DMS79 (cell line): ENCODE results near the gene WASHC1.
"Not testable (repeated sequence)": the region's sequence is repeated elsewhere in the genome, so short reads cannot be mapped to it uniquely, and the experiment has no call there.

ENCODE experiments used
- DNase-seq: peaks from one replicate; lab custom pipeline; 2025; lab: John Stamatoyannopoulos, UW

Gene WASHC1

DNA sequence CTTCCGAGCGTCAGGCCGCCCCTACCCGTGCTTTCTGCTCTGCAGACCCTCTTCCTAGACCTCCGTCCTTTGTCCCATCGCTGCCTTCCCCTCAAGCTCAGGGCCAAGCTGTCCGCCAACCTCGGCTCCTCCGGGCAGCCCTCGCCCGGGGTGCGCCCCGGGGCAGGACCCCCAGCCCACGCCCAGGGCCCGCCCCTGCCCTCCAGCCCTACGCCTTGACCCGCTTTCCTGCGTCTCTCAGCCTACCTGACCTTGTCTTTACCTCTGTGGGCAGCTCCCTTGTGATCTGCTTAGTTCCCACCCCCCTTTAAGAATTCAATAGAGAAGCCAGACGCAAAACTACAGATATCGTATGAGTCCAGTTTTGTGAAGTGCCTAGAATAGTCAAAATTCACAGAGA is at the start of gene WASHC1:
Gene WASHC1, minus strand, starts transcription at position 101 of the 400 bp plus-strand sequence. CDS start 4,457 bp downstream, outside the sequence.
- DNase-seq, result not testable (repeated sequence)

GRCh38 chr9:78333-78732 is 49.1 kb upstream of the WASHC1 start:
- DNase-seq, result not testable (repeated sequence)

DNA sequence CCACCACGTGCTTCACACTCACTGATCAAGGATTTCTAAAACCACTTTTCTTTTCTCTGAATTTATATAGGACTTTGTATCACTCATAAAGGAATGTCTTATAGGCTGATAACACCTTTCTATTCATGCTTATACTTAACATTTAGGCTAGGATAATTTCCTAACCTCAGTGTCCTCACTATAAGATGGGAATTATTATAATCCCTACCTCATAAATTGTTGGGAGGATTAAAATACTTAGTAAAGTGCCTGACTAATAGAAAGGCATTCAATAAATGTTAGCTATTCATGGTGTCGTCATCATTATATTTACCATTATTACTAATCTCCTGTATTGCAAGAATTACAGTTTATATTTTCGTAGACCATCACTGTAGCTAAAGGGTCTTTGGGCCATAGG is 47.1 kb upstream of the WASHC1 start:
- DNase-seq, result not testable (repeated sequence)

GRCh38 chr9:73900-74525 is 44.8 kb upstream of the WASHC1 start:
- DNase-seq, result not testable (repeated sequence)

- DNase-seq, result not testable (repeated sequence)
Observed at GRCh38 chr9:73076-73899, 44.0 kb upstream of the WASHC1 start.

DNA sequence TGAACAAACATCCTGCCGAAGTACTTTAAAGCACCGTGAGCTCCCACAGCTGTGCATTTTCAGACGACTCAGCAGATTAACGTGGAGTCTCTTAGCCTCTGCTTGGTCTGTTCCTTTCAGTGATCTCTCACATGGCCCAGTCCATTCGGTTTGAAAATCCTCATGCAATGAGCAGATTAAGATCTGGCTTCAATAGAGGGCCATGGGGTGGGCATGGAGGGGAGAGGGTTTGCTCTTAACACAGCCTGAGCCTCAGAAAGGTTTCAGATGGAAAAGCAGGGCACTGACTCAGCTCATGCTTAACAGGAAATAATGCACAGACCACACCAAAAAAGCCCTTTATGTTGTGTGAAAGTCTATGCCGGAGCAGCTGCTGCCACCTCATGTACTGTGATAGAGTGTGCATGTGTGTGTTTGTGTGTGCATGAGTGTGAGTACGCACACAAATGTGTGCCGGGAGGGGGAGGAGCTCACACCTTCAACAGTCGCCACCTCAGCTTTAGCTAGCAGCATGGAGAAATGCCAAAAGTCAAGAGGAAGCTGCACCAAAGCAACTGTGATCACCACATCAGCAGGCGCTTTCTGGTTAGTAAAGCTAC is 33.9 kb upstream of the WASHC1 start:
- DNase-seq, result not testable (repeated sequence)

- DNase-seq, result not testable (repeated sequence)
Observed at GRCh38 chr9:52678-53077, 23.4 kb upstream of the WASHC1 start.

DNA sequence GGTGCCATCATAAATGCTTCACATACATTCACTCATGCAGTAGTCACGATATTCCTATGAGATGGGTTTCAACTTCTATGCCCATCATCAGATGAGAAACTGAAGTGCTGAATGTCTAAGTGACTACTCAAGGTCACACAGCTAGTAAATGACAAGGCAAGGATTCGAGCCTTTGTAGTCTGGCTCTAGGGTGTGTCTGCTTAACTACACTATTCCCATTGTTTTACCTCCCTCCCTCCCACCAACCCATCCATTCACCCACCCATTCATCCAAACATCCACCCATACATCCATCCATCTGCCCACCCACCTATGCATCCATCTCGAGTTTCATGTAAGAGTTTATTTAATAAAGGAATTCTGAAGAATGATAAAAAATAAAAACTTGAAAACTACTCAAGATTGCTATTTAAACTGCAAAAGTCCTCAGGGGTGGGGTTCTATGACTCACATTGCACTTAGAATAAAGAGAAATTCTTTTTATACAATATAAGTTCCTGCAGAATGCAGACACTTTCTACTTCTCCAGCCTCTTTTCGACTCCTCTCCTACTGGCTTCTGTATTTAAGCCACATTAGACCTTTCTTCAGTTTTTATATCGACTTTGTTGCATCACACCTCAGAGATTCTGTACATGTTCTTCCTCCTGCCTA is 19.1 kb upstream of the WASHC1 start:
- DNase-seq, result not testable (repeated sequence)

DNA sequence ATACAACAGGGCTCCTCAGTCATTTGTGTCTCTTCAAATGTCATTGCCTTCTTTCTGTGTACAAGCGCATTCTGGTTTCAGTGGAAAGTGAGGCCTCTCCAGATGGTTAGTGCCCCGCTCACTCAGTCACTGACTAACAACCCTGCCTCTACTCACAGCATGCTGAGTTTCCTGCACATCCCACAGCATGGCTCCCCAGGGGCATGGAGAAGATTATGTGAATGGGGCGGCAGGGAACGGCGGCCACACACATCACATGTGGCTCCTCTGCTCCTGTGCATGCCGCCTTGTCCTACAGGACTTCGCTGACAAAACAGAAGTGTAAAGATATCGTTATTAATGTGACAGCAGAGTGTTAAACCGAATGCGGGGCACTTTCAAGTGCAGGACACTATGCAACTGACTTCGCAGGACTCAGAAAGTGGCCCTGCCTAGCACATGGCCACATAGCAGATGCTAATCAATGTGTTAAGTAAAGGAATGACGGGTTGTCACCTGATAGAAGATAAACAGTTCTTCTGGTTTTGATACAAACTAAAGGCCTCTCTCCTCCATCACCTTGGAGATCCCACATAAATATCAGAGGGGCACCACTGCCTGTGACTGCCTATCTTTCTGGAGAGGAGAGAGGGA is 17.5 kb upstream of the WASHC1 start:
- DNase-seq, result not testable (repeated sequence)

- not testable (repeated sequence) for DNase-seq
Observed at GRCh38 chr9:46164-46563, 16.9 kb upstream of the WASHC1 start.

GRCh38 chr9:45180-45878 is 16.1 kb upstream of the WASHC1 start:
- DNase-seq, result not testable (repeated sequence)

- not testable (repeated sequence) for DNase-seq
Observed at GRCh38 chr9:44416-44815, 15.2 kb upstream of the WASHC1 start.

GRCh38 chr9:43636-44035 is 14.4 kb upstream of the WASHC1 start:
- not testable (repeated sequence) for DNase-seq

DNA sequence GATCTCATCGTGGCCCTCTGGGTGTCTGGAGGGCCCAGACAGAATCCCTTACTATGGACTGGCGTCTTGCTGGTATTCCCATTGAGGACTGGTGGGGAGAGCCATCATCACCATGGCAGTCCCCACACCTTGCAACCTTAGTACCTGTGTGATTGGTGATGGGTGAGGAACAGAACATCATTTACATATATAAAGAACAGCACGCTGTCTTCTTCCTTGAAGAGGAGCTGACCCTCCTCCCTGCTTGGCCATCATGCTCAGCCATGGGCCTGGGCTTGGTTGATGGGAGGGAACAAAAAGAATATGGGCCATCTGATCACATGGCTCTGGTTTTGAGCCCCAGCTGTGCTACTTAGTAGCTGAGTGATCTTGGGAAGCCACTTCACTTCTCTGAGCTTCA is 13.9 kb upstream of the WASHC1 start:
- not testable (repeated sequence) for DNase-seq

GRCh38 chr9:41819-42218 is 12.6 kb upstream of the WASHC1 start:
- DNase-seq, result not testable (repeated sequence)

DNA sequence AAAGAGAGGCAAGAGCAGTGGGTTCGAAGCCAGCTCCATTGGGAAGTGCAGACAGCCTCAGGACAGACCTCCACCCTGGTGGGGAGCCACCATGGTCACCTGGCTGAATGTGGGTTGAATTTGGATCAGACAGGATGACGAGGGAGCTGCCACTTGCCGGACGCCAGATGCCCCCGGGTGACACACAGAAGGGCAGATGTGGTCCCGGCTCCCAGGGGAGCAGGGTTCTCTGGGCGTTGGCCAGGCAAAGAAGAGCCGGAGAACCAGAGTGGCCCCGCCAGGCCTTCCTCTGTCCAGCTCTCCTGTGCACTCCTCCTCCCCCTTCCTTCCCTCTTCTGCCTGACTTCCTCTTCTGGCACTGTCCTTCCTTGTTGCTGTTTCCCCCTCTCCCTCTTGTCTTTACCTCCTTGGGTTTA is 12.0 kb upstream of the WASHC1 start:
- not testable (repeated sequence) for DNase-seq

DNA sequence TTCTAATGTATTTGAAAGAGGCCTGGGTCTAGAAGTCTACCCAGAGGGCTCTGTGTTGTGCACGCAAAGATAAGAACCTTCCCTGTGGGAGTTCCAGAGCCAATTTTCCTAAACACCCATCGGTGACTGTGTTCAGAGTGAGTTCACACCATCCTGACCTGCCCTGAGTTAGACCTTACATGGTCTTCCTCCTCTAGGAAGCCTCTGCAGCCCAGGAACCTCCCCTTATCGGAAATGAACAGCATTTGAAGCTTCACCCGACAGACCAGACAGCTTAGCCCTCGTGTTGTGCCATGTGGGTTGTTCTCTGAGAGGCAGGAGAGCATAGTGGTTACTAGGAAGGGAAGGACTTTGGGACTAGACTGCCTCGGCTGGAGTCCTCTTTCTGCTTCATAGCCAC is 3.1 kb upstream of the WASHC1 start:
- DNase-seq, result not testable (repeated sequence)

DNA sequence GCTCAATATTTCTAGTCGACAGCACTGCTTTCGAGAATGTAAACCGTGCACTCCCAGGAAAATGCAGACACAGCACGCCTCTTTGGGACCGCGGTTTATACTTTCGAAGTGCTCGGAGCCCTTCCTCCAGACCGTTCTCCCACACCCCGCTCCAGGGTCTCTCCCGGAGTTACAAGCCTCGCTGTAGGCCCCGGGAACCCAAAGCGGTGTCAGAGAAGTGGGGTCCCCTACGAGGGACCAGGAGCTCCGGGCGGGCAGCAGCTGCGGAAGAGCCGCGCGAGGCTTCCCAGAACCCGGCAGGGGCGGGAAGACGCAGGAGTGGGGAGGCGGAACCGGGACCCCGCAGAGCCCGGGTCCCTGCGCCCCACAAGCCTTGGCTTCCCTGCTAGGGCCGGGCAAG is 481 bp downstream of the WASHC1 start:
- not testable (repeated sequence) for DNase-seq

- not testable (repeated sequence) for DNase-seq
Observed at GRCh38 chr9:21621-22020, 7.6 kb downstream of the WASHC1 start.

DNA sequence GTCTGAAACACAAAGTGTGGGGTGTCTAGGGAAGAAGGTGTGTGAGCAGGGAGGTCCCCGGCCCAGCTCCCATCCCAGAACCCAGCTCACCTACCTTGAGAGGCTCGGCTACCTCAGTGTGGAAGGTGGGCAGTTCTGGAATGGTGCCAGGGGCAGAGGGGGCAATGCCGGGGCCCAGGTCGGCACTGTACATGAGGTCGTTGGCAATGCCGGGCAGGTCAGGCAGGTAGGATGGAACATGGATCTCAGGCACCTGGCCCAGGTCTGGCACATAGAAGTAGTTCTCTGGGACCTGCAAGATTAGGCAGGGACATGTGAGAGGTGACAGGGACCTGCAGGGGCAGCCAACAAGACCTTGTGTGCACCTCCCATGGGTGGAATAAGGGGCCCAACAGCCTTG is 12.4 kb downstream of the WASHC1 start:
- DNase-seq, result not testable (repeated sequence)
